H1 (cell line): Measurements from ENCODE around the gene BRPF1. TPM values are rescaled to one million over a fixed set of nuclear protein-coding genes. Genes with fewer than 3 reads are reported as not detected.

ENCODE experiments used
- CTCF ChIA-PET: fragments of 300-600 bp; sonication (Branson Sonifier 250); formaldehyde crosslinking; loops from one replicate; lab custom pipeline; 2021; ENCODE audit not compliant: partially characterized antibody; lab: Charles Lee
- POLR2A ChIA-PET: fragments of 300-600 bp; sonication (Branson Sonifier 250); formaldehyde crosslinking; loops from one replicate; lab custom pipeline; 2021; ENCODE audit warnings: inconsistent platforms; ENCODE audit not compliant: partially characterized antibody; lab: Charles Lee
- DNase-seq, 2 experiments: peaks; one replicate each; pipeline versions ENCODE4 v3.0.0 to v3.0.0-alpha.2; 2010 to 2022; ENCODE audit warnings: low spot score in 2 of 2, low read depth in 1 of 2, mixed read lengths in 1 of 2
- FAIRE-seq: peaks from 2 replicates; lab custom pipeline; 2011; peaks lifted over from hg19 to GRCh38; lab: Jason Lieb, UNC
- H2AFZ ChIP-seq: 2 replicates; pipeline ENCODE4 v1.8.1; 2012; ENCODE audit warnings: low read length, inconsistent platforms
- H2AK5ac ChIP-seq: 2 replicates; pipeline ENCODE4 v1.6.1; 2013; ENCODE audit warnings: low read depth, low read length
- H2BK120ac ChIP-seq: replicated peaks from 2 replicates; pipeline ENCODE3; 2013; ENCODE audit warnings: low read depth, low read length, inconsistent platforms
- H2BK12ac ChIP-seq: 2 replicates; pipeline ENCODE4 v1.6.1; 2013; ENCODE audit warnings: low read depth, low read length
- H2BK15ac ChIP-seq: 2 replicates; pipeline ENCODE4 v1.6.1; 2013; ENCODE audit warnings: low read length
- H2BK20ac ChIP-seq: 2 replicates; pipeline ENCODE4 v1.6.1; 2013; ENCODE audit warnings: low read length
- H2BK5ac ChIP-seq: 2 replicates; pipeline ENCODE4 v1.6.1; 2013; ENCODE audit warnings: low read depth, low read length
- H3K14ac ChIP-seq: 2 replicates; pipeline ENCODE4 v1.6.1; 2013; ENCODE audit warnings: inconsistent platforms; ENCODE audit not compliant: insufficient read length
- H3K18ac ChIP-seq: 2 replicates; pipeline ENCODE4 v1.6.1; 2013; ENCODE audit warnings: low read length; ENCODE audit errors: extremely low read depth
- H3K23ac ChIP-seq: 2 replicates; pipeline ENCODE4 v1.6.1; 2013; ENCODE audit warnings: inconsistent platforms; ENCODE audit not compliant: insufficient read length
- H3K23me2 ChIP-seq: 2 replicates; pipeline ENCODE4 v1.6.1; 2013; ENCODE audit warnings: low read depth, low read length
- H3K27ac ChIP-seq: 2 replicates; pipeline ENCODE4 v1.6.1; 2011; ENCODE audit warnings: low read depth, low read length, inconsistent platforms
- H3K27me3 ChIP-seq, 4 experiments: replicated peaks in 1 of 4; 1 replicate in 1 of 4; 2 replicates in 3 of 4; pipeline versions ENCODE4 v1.6.1 to v1.8.1; 2011 to 2013; ENCODE audit warnings: low read length in 3 of 4, mild to moderate bottlenecking in 3 of 4, inconsistent platforms in 2 of 4, mixed read lengths in 2 of 4, moderate library complexity in 1 of 4; ENCODE audit not compliant: control insufficient read depth in 3 of 4, insufficient read depth in 3 of 4; ENCODE audit errors: extremely low read depth in 1 of 4
- H3K36me3 ChIP-seq, 4 experiments: 2 replicates each; pipeline versions ENCODE4 v1.6.1 to v1.8.1; 2011 to 2013; ENCODE audit warnings: mild to moderate bottlenecking in 4 of 4, low read length in 3 of 4, moderate library complexity in 2 of 4, control low read depth in 1 of 4, inconsistent platforms in 1 of 4; ENCODE audit not compliant: insufficient read depth in 4 of 4, control insufficient read depth in 2 of 4
- H3K4ac ChIP-seq: replicated peaks from 2 replicates; pipeline ENCODE3; 2013; ENCODE audit warnings: low read length, low read depth, mixed read lengths, inconsistent platforms; ENCODE audit not compliant: insufficient read length
- H3K4me1 ChIP-seq, 4 experiments: replicated peaks in 1 of 4; 1 replicate in 1 of 4; 2 replicates in 3 of 4; pipeline versions ENCODE4 v1.6.1 to v1.8.1; 2011 to 2013; ENCODE audit warnings: low read length in 3 of 4, inconsistent platforms in 2 of 4, mixed read lengths in 1 of 4; ENCODE audit not compliant: insufficient read depth in 4 of 4, control insufficient read depth in 3 of 4
- H3K4me2 ChIP-seq, 2 experiments: 2 replicates each; pipeline versions ENCODE4 v1.6.1 to v1.8.1; 2011 to 2013; ENCODE audit warnings: low read depth in 2 of 2, low read length in 2 of 2, control low read depth in 1 of 2, inconsistent platforms in 1 of 2, mild to moderate bottlenecking in 1 of 2; ENCODE audit not compliant: insufficient read depth in 1 of 2
- H3K4me3 ChIP-seq, 4 experiments: fragments of 200-600, 300-600 bp in 1 of 4; sonication (generic), shearing (Covaris generic), sonication (Bioruptor Twin) in 1 of 4; 2 replicates each; pipeline versions ENCODE4 v1.5.1 to v1.8.1; 2011 to 2016; ENCODE audit warnings: low read length in 4 of 4, low read depth in 3 of 4, control low read depth in 2 of 4, inconsistent platforms in 2 of 4, mild to moderate bottlenecking in 2 of 4, mixed read lengths in 1 of 4, moderate library complexity in 1 of 4; ENCODE audit not compliant: insufficient read depth in 2 of 4; ENCODE audit errors: extremely low read depth in 1 of 4
- H3K56ac ChIP-seq: replicated peaks from 2 replicates; pipeline ENCODE3; 2013; ENCODE audit warnings: low read depth, mild to moderate bottlenecking, mixed read lengths, low read length, inconsistent platforms; ENCODE audit not compliant: insufficient read length
- H3K79me1 ChIP-seq: 2 replicates; pipeline ENCODE4 v1.6.1; 2013; ENCODE audit warnings: low read depth, low read length, control low read depth
- H3K79me2 ChIP-seq, 2 experiments: 2 replicates each; pipeline versions ENCODE4 v1.6.1 to v1.8.1; 2012 to 2013; ENCODE audit warnings: low read length in 2 of 2, mild to moderate bottlenecking in 2 of 2, inconsistent platforms in 1 of 2; ENCODE audit not compliant: insufficient read depth in 2 of 2, control insufficient read depth in 1 of 2
- H3K9ac ChIP-seq, 4 experiments: replicated peaks in 1 of 4; 1 replicate in 1 of 4; 2 replicates in 3 of 4; pipeline versions ENCODE4 v1.6.1 to v1.8.1; 2011 to 2013; ENCODE audit warnings: low read depth in 3 of 4, low read length in 3 of 4, control low read depth in 2 of 4, mild to moderate bottlenecking in 2 of 4, moderate library complexity in 2 of 4, inconsistent platforms in 1 of 4; ENCODE audit errors: extremely low read depth in 1 of 4
- H3K9me3 ChIP-seq, 2 experiments: 2 replicates each; pipeline versions ENCODE4 v1.6.1 to v1.8.1; 2012 to 2013; ENCODE audit warnings: mild to moderate bottlenecking in 2 of 2, moderate library complexity in 2 of 2, control low read depth in 1 of 2, inconsistent platforms in 1 of 2, low read depth in 1 of 2, low read length in 1 of 2, mixed read lengths in 1 of 2; ENCODE audit not compliant: insufficient read depth in 2 of 2
- H4K20me1 ChIP-seq, 2 experiments: replicated peaks in 1 of 2; 2 replicates each; pipeline versions ENCODE3 to v1.8.1; 2011 to 2013; ENCODE audit warnings: inconsistent platforms in 2 of 2, low read length in 2 of 2, mild to moderate bottlenecking in 1 of 2; ENCODE audit not compliant: insufficient read depth in 2 of 2, control insufficient read depth in 1 of 2
- H4K5ac ChIP-seq: 2 replicates; pipeline ENCODE4 v1.6.1; 2013; ENCODE audit warnings: low read length, low read depth, mixed read lengths, inconsistent platforms; ENCODE audit not compliant: insufficient read length
- H4K8ac ChIP-seq: 2 replicates; pipeline ENCODE4 v1.8.0; 2013; ENCODE audit warnings: mild to moderate bottlenecking, moderate library complexity, low read length, inconsistent platforms; ENCODE audit not compliant: insufficient read depth; ENCODE audit errors: extremely low read depth
- H4K91ac ChIP-seq: replicated peaks from 2 replicates; pipeline ENCODE3; 2013; ENCODE audit warnings: low read length, mixed read lengths, inconsistent platforms; ENCODE audit not compliant: insufficient read length
- CTCF ChIP-seq, 3 experiments: IDR thresholded peaks; 1 replicate in 2 of 3; 2 replicates in 1 of 3; pipeline versions ENCODE4 v1.5.1 to v1.6.1; 2011; ENCODE audit warnings: low read length in 3 of 3, mild to moderate bottlenecking in 3 of 3, inconsistent platforms in 2 of 3, low read depth in 1 of 3, moderate library complexity in 1 of 3; ENCODE audit not compliant: insufficient read depth in 1 of 3; ENCODE audit errors: control extremely low read depth in 1 of 3
- MAFK ChIP-seq: IDR thresholded peaks from 2 replicates; pipeline ENCODE4 v1.6.1; 2012; ENCODE audit warnings: low read depth, mild to moderate bottlenecking, improper control_type of control experiment, low read length
- TBP ChIP-seq: IDR thresholded peaks from 2 replicates; pipeline ENCODE4 v1.6.1; 2011; ENCODE audit warnings: low read depth, low read length, improper control_type of control experiment
- WGBS, 2 experiments: shearing (Covaris generic) in 1 of 2; methylation state at CpG; one replicate each; pipeline versions ENCODE4 v1.1.6 to v1.1.7; 2013 to 2015; ENCODE audit warnings: low lambda C conversion rate in 2 of 2, mixed read lengths in 2 of 2, inconsistent platforms in 1 of 2, low coverage in 1 of 2, missing lambda C conversion rate in 1 of 2; ENCODE audit not compliant: insufficient replicate concordance in 2 of 2, insufficient coverage in 1 of 2, insufficient read length in 1 of 2; ENCODE audit errors: extremely low coverage in 1 of 2, missing lambda C conversion rate in 1 of 2; 5-methylcytosine and 5-hydroxymethylcytosine counted together
- polyA plus RNA-seq, 7 experiments: library from polyadenylated mRNA; depleted of rRNA in 3 of 7; stranded (reverse) in 5 of 7; unstranded in 2 of 7; fragments of >200 nt in 5 of 7; fragments of 200-250 nt in 2 of 7; gene quantifications; 1 replicate in 5 of 7; 2 replicates in 1 of 7; 4 replicates in 1 of 7; pipeline versions ENCODE4 v1.2.1 to v1.2.3, GENCODE V29; 2011 to 2013; ENCODE audit warnings: missing spikeins in 2 of 7, mixed read lengths in 2 of 7
- total RNA-seq: library from RNA; stranded (reverse); fragmentation: NEBNext Ultra II Directional; extraction: Animal tissue kit (Norgen Biotek cat#: 25700); gene quantifications from 2 replicates; pipeline ENCODE4 v1.2.1, GENCODE V29; 2021
- TF ChIP-seq, protein P1 (sequence below): IDR thresholded peaks from 2 replicates; pipeline ENCODE4 v1.6.1; 2011; ENCODE audit warnings: low read length, improper control_type of control experiment
- TF ChIP-seq, protein P2 (sequence below): IDR thresholded peaks from 2 replicates; pipeline ENCODE4 v1.6.1; 2011; ENCODE audit warnings: low read depth, mild to moderate bottlenecking, low read length; ENCODE audit not compliant: insufficient read depth

Gene BRPF1
- total and polyA plus RNA-seq, 2 of the 8 experiments (the other 6 are each of a cell fraction or from before 2014, with no cell fraction given) = 11.3 to 21.7 TPM

- Histone ChIP-seq H3K14ac (no peak overlapping the region), H2BK15ac (no peak overlapping the region), H3K56ac (no peak overlapping the region), H4K5ac (peak overlapping the region; percentile 44), H3K23me2 (peaks cover 7% of the 10 kb centered on the region), H2AFZ (no peak overlapping the region), H3K4ac (no peak overlapping the region), H3K79me2 (no peaks in the 10 kb centered on the region), H3K27me3 (peaks cover 0 to 16% (median 14%) of the 10 kb centered on the region in 4 experiments; a peak in 4 of 7 replicates), H3K79me1 (no peaks in the 10 kb centered on the region), H3K36me3 (no peaks in the 10 kb centered on the region; a peak in 2 of 8 replicates), H3K23ac (no peak overlapping the region), H3K9me3 (no peaks in the 10 kb centered on the region), H2BK12ac (no peak overlapping the region), H3K4me3 (no peak overlapping the region), H3K4me2 (no peak overlapping the region), H2BK5ac (no peak overlapping the region), H2BK120ac (no peak overlapping the region), H3K18ac (no peak overlapping the region), H2AK5ac (no peak overlapping the region), H3K9ac (no peak overlapping the region; a peak in 1 of 7 replicates), H4K8ac (no peak overlapping the region; the same call in 1 of the 2 replicates), H4K91ac (no peak overlapping the region), H3K4me1 (peaks cover 0 to 10% (median 2%) of the 10 kb centered on the region in 4 experiments; a peak in 1 of 7 replicates), H4K20me1 (peaks cover 0 to 7% of the 10 kb centered on the region in 2 experiments), H2BK20ac (no peak overlapping the region), H3K27ac (no peak overlapping the region)
- no peak for TF ChIP-seq CTCF (IDR thresholded peaks at IDR 0.05; ENCODE audit: control extremely low read depth in 1 of 3, insufficient read depth in 1 of 3, low read depth in 1 of 3, low read length in 3 of 3)
- TF ChIP-seq, protein P1, sequence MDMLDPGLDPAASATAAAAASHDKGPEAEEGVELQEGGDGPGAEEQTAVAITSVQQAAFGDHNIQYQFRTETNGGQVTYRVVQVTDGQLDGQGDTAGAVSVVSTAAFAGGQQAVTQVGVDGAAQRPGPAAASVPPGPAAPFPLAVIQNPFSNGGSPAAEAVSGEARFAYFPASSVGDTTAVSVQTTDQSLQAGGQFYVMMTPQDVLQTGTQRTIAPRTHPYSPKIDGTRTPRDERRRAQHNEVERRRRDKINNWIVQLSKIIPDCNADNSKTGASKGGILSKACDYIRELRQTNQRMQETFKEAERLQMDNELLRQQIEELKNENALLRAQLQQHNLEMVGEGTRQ = peak; percentile 92
- TF ChIP-seq, protein P2, sequence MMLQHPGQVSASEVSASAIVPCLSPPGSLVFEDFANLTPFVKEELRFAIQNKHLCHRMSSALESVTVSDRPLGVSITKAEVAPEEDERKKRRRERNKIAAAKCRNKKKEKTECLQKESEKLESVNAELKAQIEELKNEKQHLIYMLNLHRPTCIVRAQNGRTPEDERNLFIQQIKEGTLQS = peak; percentile 52; the same call in 1 of the 2 replicates
- TF ChIP-seq MAFK = no peak
- TF ChIP-seq TBP = no peak
- ChIA-PET CTCF (no interaction called here), POLR2A (interaction anchor here (1.3 to 4.1 kb wide), 4 partner anchors 8 to 17 kb away, joined by 3 to 31 read pairs (median 8); partner anchors contain the start of gene OGG1)
- DNase-seq (peak in 1 of 2 experiments; percentile 49), FAIRE-seq (no peak)
- WGBS, 2 experiments = 74% methylated on average over 4 of the region's 4 CpGs; no CpG with 5 or more reads in 1 of the 2 experiments
Measured at GRCh38 chr3:9765865-9766264, 34.3 kb downstream of the BRPF1 start.
